GM12878 (cell line): Measurements from ENCODE around the gene NDUFA9. TPM values are rescaled to one million over a fixed set of nuclear protein-coding genes. Genes with fewer than 3 reads are reported as not detected.

Experiments
- ATAC-seq: fragments of 200-7000 bp; cut with Tn5 transposase; 3 replicates; pipeline ENCODE4 v1.9.1; 2020; ENCODE audit warnings: mild to moderate bottlenecking, moderate library complexity
- BruUV-seq: library from RNA; stranded (reverse); fragments of 400-500 nt; replicated peaks from 2 replicates; lab custom pipeline; 2021; lab: Mats Ljungman, UMichigan
- CTCF ChIA-PET: fragments of 300-600 bp; sonication (Branson Sonifier 250); formaldehyde crosslinking; extraction: SDS; loops from one replicate; lab custom pipeline; 2021; ENCODE audit warnings: inconsistent platforms; lab: Yijun Ruan, JAX
- POLR2A ChIA-PET: fragments of 350-600 bp; formaldehyde crosslinking; extraction: SDS; loops from one replicate; lab custom pipeline; 2021; ENCODE audit warnings: inconsistent platforms; lab: Charles Lee
- RAD21 ChIA-PET: fragments of 300-600 bp; sonication (Branson Sonifier 250); formaldehyde crosslinking; loops from one replicate; lab custom pipeline; 2023; ENCODE audit warnings: antibody characterized with exemption; ENCODE audit not compliant: unreplicated experiment; lab: Charles Lee
- SMC1A ChIA-PET: fragments of 300-600 bp; sonication (Branson Sonifier 250); formaldehyde crosslinking; loops from one replicate; lab custom pipeline; 2023; ENCODE audit not compliant: unreplicated experiment, uncharacterized antibody; lab: Charles Lee
- DNase-seq: peaks from one replicate; pipeline ENCODE4 v3.0.0-alpha.2; 2011; ENCODE audit warnings: low read depth, low spot score
- FAIRE-seq: peaks from 3 replicates; lab custom pipeline; 2011; peaks lifted over from hg19 to GRCh38; lab: Jason Lieb, UNC
- H2AFZ ChIP-seq: 2 replicates; pipeline ENCODE4 v1.6.0; 2011; ENCODE audit warnings: low read depth, low read length, control low read depth; ENCODE audit not compliant: control insufficient read depth
- H3K27ac ChIP-seq: 2 replicates; pipeline ENCODE4 v1.5.1; 2011; ENCODE audit warnings: control low read depth; ENCODE audit not compliant: control insufficient read depth, insufficient read depth
- H3K27me3 ChIP-seq, 2 experiments: replicated peaks in 1 of 2; 2 replicates each; pipeline versions ENCODE4 v1.6.0 to v1.6.1; 2011; ENCODE audit warnings: low read length in 1 of 2; ENCODE audit not compliant: control insufficient read depth in 2 of 2, insufficient read depth in 2 of 2
- H3K36me3 ChIP-seq, 2 experiments: 2 replicates each; pipeline ENCODE4 v1.5.1; 2011; ENCODE audit warnings: low read length in 1 of 2; ENCODE audit not compliant: control insufficient read depth in 2 of 2, insufficient read depth in 2 of 2
- H3K4me1 ChIP-seq: 2 replicates; pipeline ENCODE4 v1.6.1; 2011; ENCODE audit warnings: mild to moderate bottlenecking, low read length, moderate library complexity, mixed read lengths; ENCODE audit not compliant: control insufficient read depth, insufficient read depth
- H3K4me2 ChIP-seq: 2 replicates; pipeline ENCODE4 v1.6.0; 2011; ENCODE audit warnings: control low read depth; ENCODE audit not compliant: control insufficient read depth, insufficient read depth
- H3K4me3 ChIP-seq: fragments of 200-600 bp; sonication (generic); 2 replicates; pipeline ENCODE4 v1.5.1; 2016
- H3K79me2 ChIP-seq: 2 replicates; pipeline ENCODE4 v1.6.0; 2011; ENCODE audit warnings: low read length; ENCODE audit not compliant: control insufficient read depth, insufficient read depth
- H3K9ac ChIP-seq: 2 replicates; pipeline ENCODE4 v1.8.0; 2011; ENCODE audit warnings: low read length, control low read depth, mixed read lengths; ENCODE audit not compliant: control insufficient read depth, insufficient read depth
- H3K9me3 ChIP-seq: replicated peaks from 3 replicates; pipeline ENCODE4 v1.5.1; 2011; ENCODE audit warnings: mild to moderate bottlenecking, low read length; ENCODE audit not compliant: control insufficient read depth, insufficient read depth
- H4K20me1 ChIP-seq: 2 replicates; pipeline ENCODE4 v1.6.0; 2011; ENCODE audit not compliant: control insufficient read depth, insufficient read depth
- BCL11A ChIP-seq: IDR thresholded peaks from 2 replicates; pipeline ENCODE4 v1.6.1; 2011; ENCODE audit warnings: low read depth, low read length
- CREB1 ChIP-seq: IDR thresholded peaks from 2 replicates; pipeline ENCODE4 v1.6.1; 2012; ENCODE audit warnings: low read depth, mild to moderate bottlenecking, inconsistent platforms
- HCFC1 ChIP-seq: fragments of 150-350 bp; IDR thresholded peaks from 2 replicates; pipeline ENCODE4 v1.6.1; 2014; ENCODE audit warnings: low read length
- KDM1A ChIP-seq: fragments of 200-600 bp; sonication (generic); IDR thresholded peaks from 2 replicates; pipeline ENCODE4 v1.6.1; 2016; ENCODE audit warnings: borderline replicate concordance
- MYB ChIP-seq: fragments of 150-350 bp; IDR thresholded peaks from 2 replicates; pipeline ENCODE4 v1.6.1; 2014; ENCODE audit warnings: mild to moderate bottlenecking, low read depth, low read length, borderline replicate concordance
- NR2C1 ChIP-seq: fragments of 450-650 bp; IDR thresholded peaks from 2 replicates; pipeline ENCODE4 v1.6.1; 2017; ENCODE audit warnings: antibody characterized with exemption, mild to moderate bottlenecking, moderate library complexity
- NR2F1 ChIP-seq: fragments of 450-650 bp; conservative IDR thresholded peaks from 2 replicates; pipeline ENCODE4 v1.6.1; 2017; ENCODE audit warnings: mild to moderate bottlenecking
- RAD21 ChIP-seq: IDR thresholded peaks from 2 replicates; pipeline ENCODE4 v1.6.1; 2011; ENCODE audit warnings: mild to moderate bottlenecking, low read depth, low read length, moderate library complexity; ENCODE audit not compliant: insufficient read depth
- SREBF2 ChIP-seq: IDR thresholded peaks from 2 replicates; pipeline ENCODE4 v1.6.1; 2012; ENCODE audit warnings: mild to moderate bottlenecking, low read length
- ZNF207 ChIP-seq: fragments of 450-650 bp; IDR thresholded peaks from 2 replicates; pipeline ENCODE4 v1.6.1; 2014; ENCODE audit warnings: antibody characterized with exemption, mild to moderate bottlenecking, borderline replicate concordance
- ZNF274 ChIP-seq: IDR thresholded peaks from one replicate; pipeline ENCODE4 v1.8.0; 2011; ENCODE audit not compliant: insufficient read length, insufficient read depth
- ZNF384 ChIP-seq: IDR thresholded peaks from 2 replicates; pipeline ENCODE4 v1.6.1; 2012; ENCODE audit warnings: low read depth, mild to moderate bottlenecking, low read length, improper control_type of control experiment, borderline replicate concordance
- whole genome bisulfite sequencing: methylation state at CpG from one replicate; pipeline ENCODE4 v1.1.6; 2016; ENCODE audit warnings: low lambda C conversion rate; ENCODE audit not compliant: insufficient replicate concordance, insufficient coverage; ENCODE audit errors: missing lambda C conversion rate; 5-methylcytosine and 5-hydroxymethylcytosine counted together
- in situ Hi-C: fragments of 300-500 bp; cut with MboI; formaldehyde crosslinking; loops from 9 replicates; pipeline ENCODE4 v1.14.3; 2018; ENCODE audit warnings: mixed read lengths
- intact Hi-C: fragments of 100-400 bp; cut with micrococcal nuclease; formaldehyde crosslinking; loops from one replicate; pipeline ENCODE4 v1.14.2; 2022; ENCODE audit not compliant: unreplicated experiment
- polyA plus RNA-seq, 11 experiments: library from polyadenylated mRNA; depleted of rRNA in 4 of 11; unstranded in 6 of 11; stranded (reverse) in 5 of 11; fragments of >200 nt; fragmentation: Nextera tagmentation in 4 of 11; fragmentation: Illumina TruSeq in 1 of 11; extraction: Ambion mirVana in 4 of 11; extraction: Trizol in 1 of 11; gene quantifications; 1 replicate in 1 of 11; 2 replicates in 10 of 11; pipeline versions ENCODE4 v1.2.1 to v1.2.3, GENCODE V29; 2011 to 2016; ENCODE audit warnings: inconsistent platforms in 2 of 11, missing spikeins in 2 of 11, low read depth in 1 of 11
- total RNA-seq, 4 experiments: library from RNA; depleted of rRNA in 3 of 4; stranded (reverse); fragments of >200 nt in 3 of 4; fragmentation: Illumina TruSeq in 1 of 4; extraction: Trizol in 1 of 4; gene quantifications; 2 replicates each; pipeline versions ENCODE4 v1.2.1 to v1.2.3, GENCODE V29; 2013 to 2021
- TF ChIP-seq, protein P1 (sequence below): fragments of 450-650 bp; IDR thresholded peaks from 2 replicates; pipeline ENCODE4 v1.6.1; 2017; ENCODE audit warnings: mild to moderate bottlenecking
- TF ChIP-seq, protein P2 (sequence below): IDR thresholded peaks from 2 replicates; pipeline ENCODE4 v1.6.1; 2012; ENCODE audit warnings: low read length, inconsistent platforms
- TF ChIP-seq, protein P3 (sequence below): IDR thresholded peaks from 2 replicates; pipeline ENCODE4 v1.6.1; 2012; ENCODE audit warnings: low read depth, low read length, improper control_type of control experiment

The NDUFA9 gene
- total and polyA plus RNA-seq, 10 of the 15 experiments (the other 5 are each of a cell fraction or from before 2014, with no cell fraction given): 95.2 to 472 (median 151) TPM

DNA sequence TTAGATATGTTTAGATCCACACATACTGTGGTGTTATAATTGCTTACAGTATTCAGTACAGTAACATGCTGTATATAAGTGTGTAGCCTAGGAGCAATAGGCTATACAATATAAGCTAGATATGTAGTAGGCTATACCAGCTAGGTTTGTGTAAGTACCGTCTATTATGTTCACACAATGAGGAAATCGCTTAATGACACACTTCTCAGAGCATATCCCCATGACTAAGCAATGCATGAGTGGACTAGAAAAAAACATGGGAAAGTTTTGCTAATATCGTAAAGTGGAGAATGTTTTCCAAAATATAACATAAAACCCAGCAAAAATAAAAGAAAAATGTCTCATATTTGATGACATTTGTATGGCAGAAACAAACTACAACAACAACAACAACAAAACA lies 27.4 kb upstream of the NDUFA9 start:
- Histone ChIP-seq H2AFZ (no peak overlapping the region), H3K9ac (no peak overlapping the region), H3K4me3 (no peak overlapping the region), H3K36me3 (no peaks in the 10 kb centered on the region), H3K79me2 (no peaks in the 10 kb centered on the region), H3K4me2 (no peak overlapping the region), H3K27ac (no peak overlapping the region), H3K9me3 (no peaks in the 10 kb centered on the region), H4K20me1 (no peaks in the 10 kb centered on the region), H3K27me3 (no peaks in the 10 kb centered on the region), H3K4me1 (no peaks in the 10 kb centered on the region)
- POLR2A ChIA-PET: no interaction called here
- TF ChIP-seq HCFC1 (no peak), SREBF2 (no peak), KDM1A (no peak), ZNF207 (no peak)
- DNase-seq (no peak), FAIRE-seq (no peak), ATAC-seq (no peak)
- WGBS: 97% methylated on average over 3 of the region's 3 CpGs
- intact Hi-C loops (no loop called here), in situ Hi-C loops (no loop called here)
- BruUV-seq: no TSS peak
- SMC1A ChIA-PET: no interaction called here
- CTCF ChIA-PET: interaction anchor here (1.0 to 2.5 kb wide), 3 partner anchors 11 to 17 kb away, joined by 3 to 14 read pairs (median 4); no protein-coding TSS in a partner anchor
- RAD21 ChIA-PET: interaction anchor here (1.1 kb wide), 1 partner anchor 17 kb away, joined by 3 read pairs; no protein-coding TSS in a partner anchor

DNA sequence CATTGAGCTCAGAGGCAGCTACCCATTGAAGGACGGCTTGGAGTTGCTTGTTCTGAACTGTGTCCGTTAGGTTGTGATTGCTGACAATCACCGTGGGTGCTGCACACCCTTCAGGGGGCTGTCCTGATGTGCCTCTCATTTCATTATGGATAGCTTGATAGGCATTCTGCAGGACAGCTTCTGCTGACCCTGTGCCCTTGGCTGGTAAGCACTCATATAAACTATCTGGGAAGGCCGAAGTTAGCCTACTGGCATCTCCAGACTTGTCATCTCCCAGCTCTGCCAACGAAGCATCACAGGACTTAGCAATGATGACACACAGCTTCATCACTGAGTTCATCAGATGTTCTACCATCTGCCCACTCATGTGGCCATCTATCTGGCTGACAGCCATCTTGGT lies 22.4 kb upstream of the NDUFA9 start:
- H3K36me3 ChIP-seq: no peaks in the 10 kb centered on the region
- ChIA-PET RAD21 (no interaction called here), POLR2A (no interaction called here), SMC1A (interaction anchor here (0.7 kb wide), 1 partner anchor 1537 kb away, joined by 3 read pairs; no protein-coding TSS in a partner anchor), CTCF (no interaction called here)
- DNase-seq (no peak), FAIRE-seq (no peak), ATAC-seq (no peak)
- no peak overlapping the region for H3K4me2 ChIP-seq
- no peaks in the 10 kb centered on the region for H4K20me1 ChIP-seq
- no peak overlapping the region for H3K27ac ChIP-seq
- intact Hi-C loops: no loop called here
- H3K4me3 ChIP-seq: no peak overlapping the region
- no peaks in the 10 kb centered on the region; a peak in 1 of 4 replicates for H3K27me3 ChIP-seq
- 50% methylated on average over 5 of the region's 5 CpGs for WGBS
- no peak overlapping the region for H3K9ac ChIP-seq
- no peak overlapping the region for H2AFZ ChIP-seq
- no TSS peak for BruUV-seq
- H3K9me3 ChIP-seq: no peaks in the 10 kb centered on the region
- H3K79me2 ChIP-seq: no peaks in the 10 kb centered on the region
- in situ Hi-C loops: no loop called here
- H3K4me1 ChIP-seq: no peaks in the 10 kb centered on the region
- TF ChIP-seq, protein P1, sequence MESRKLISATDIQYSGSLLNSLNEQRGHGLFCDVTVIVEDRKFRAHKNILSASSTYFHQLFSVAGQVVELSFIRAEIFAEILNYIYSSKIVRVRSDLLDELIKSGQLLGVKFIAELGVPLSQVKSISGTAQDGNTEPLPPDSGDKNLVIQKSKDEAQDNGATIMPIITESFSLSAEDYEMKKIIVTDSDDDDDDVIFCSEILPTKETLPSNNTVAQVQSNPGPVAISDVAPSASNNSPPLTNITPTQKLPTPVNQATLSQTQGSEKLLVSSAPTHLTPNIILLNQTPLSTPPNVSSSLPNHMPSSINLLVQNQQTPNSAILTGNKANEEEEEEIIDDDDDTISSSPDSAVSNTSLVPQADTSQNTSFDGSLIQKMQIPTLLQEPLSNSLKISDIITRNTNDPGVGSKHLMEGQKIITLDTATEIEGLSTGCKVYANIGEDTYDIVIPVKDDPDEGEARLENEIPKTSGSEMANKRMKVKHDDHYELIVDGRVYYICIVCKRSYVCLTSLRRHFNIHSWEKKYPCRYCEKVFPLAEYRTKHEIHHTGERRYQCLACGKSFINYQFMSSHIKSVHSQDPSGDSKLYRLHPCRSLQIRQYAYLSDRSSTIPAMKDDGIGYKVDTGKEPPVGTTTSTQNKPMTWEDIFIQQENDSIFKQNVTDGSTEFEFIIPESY: no peak
- TF ChIP-seq BCL11A (no peak), ZNF274 (no peak), CREB1 (no peak), RAD21 (no peak), NR2F1 (no peak), ZNF384 (no peak), NR2C1 (no peak), MYB (no peak)
- TF ChIP-seq, protein P2, sequence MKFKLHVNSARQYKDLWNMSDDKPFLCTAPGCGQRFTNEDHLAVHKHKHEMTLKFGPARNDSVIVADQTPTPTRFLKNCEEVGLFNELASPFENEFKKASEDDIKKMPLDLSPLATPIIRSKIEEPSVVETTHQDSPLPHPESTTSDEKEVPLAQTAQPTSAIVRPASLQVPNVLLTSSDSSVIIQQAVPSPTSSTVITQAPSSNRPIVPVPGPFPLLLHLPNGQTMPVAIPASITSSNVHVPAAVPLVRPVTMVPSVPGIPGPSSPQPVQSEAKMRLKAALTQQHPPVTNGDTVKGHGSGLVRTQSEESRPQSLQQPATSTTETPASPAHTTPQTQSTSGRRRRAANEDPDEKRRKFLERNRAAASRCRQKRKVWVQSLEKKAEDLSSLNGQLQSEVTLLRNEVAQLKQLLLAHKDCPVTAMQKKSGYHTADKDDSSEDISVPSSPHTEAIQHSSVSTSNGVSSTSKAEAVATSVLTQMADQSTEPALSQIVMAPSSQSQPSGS: no peak
- TF ChIP-seq, protein P3, sequence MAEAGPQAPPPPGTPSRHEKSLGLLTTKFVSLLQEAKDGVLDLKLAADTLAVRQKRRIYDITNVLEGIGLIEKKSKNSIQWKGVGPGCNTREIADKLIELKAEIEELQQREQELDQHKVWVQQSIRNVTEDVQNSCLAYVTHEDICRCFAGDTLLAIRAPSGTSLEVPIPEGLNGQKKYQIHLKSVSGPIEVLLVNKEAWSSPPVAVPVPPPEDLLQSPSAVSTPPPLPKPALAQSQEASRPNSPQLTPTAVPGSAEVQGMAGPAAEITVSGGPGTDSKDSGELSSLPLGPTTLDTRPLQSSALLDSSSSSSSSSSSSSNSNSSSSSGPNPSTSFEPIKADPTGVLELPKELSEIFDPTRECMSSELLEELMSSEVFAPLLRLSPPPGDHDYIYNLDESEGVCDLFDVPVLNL: no peak
